Measurements from ENCODE around the gene ERFL. TPM values are rescaled to one million over a fixed set of nuclear protein-coding genes. Genes with fewer than 3 reads are reported as not detected.
A peak's percentile ranks its signal among the peaks of the same experiment; 100 is the strongest.

ERFL gene
- polyA plus RNA-seq, 6 donors from 2014 or later: not detected

- Mint-ChIP-seq H3K9me3 (no peaks in the 10 kb centered on the region), H3K36me3 (no peaks in the 10 kb centered on the region), H3K4me1 (peaks cover 37 to 46% (median 39%) of the 10 kb centered on the region in 3 donors), H3K27me3 (peaks cover 0 to 4% (median 0%) of the 10 kb centered on the region in 3 donors), H3K4me3 (peak overlapping the region in 6 of 8 donors; percentile 85 to 93 (median 92)), H3K27ac (peak overlapping the region; percentile 51 to 97 (median 89))
- peak; percentile 46 for DNase-seq
- peak; percentile 65 to 66 for ATAC-seq (ENCODE audit: low read depth in 2 of 2)
Observed at GRCh38 chr19:41928754-41929535, 696 bp upstream of the ERFL start.

GRCh38 chr19:41927497-41928192, 604 bp downstream of the ERFL start:
- H3K4me1 Mint-ChIP-seq: peaks cover 38 to 42% (median 39%) of the 10 kb centered on the region in 3 donors
- DNase-seq (no peak), ATAC-seq (ENCODE audit: low read depth in 2 of 2) (peak; percentile 25 to 26)
- peaks cover 7 to 10% (median 10%) of the 10 kb centered on the region in 3 donors for H3K27me3 Mint-ChIP-seq
- peak overlapping the region in 2 of 6 donors; percentile 68 to 94 for H3K27ac Mint-ChIP-seq
- H3K36me3 Mint-ChIP-seq: peaks cover 0 to 8% of the 10 kb centered on the region in 2 donors
- H3K4me3 Mint-ChIP-seq: peak overlapping the region in 5 of 8 donors; percentile 84 to 91 (median 91)
- H3K9me3 Mint-ChIP-seq: no peaks in the 10 kb centered on the region

- H3K27ac Mint-ChIP-seq: no peak overlapping the region
- DNase-seq (no peak), ATAC-seq (ENCODE audit: low read depth in 2 of 2) (no peak)
- H3K4me3 Mint-ChIP-seq: no peak overlapping the region
- H3K36me3 Mint-ChIP-seq: peaks cover 0 to 8% of the 10 kb centered on the region in 2 donors
- H3K27me3 Mint-ChIP-seq: peaks cover 10 to 16% (median 12%) of the 10 kb centered on the region in 3 donors
- H3K4me1 Mint-ChIP-seq: peaks cover 41 to 45% (median 43%) of the 10 kb centered on the region in 3 donors
- no peaks in the 10 kb centered on the region for H3K9me3 Mint-ChIP-seq
Observed at GRCh38 chr19:41926763-41927496, 1.3 kb downstream of the ERFL start.

GRCh38 chr19:41926028-41926762, 2.1 kb downstream of the ERFL start:
- Mint-ChIP-seq H3K36me3 (peaks cover 0 to 8% of the 10 kb centered on the region in 2 donors), H3K9me3 (no peaks in the 10 kb centered on the region), H3K4me3 (no peak overlapping the region), H3K27ac (no peak overlapping the region), H3K27me3 (peaks cover 14 to 24% (median 18%) of the 10 kb centered on the region in 3 donors), H3K4me1 (peaks cover 42 to 47% (median 46%) of the 10 kb centered on the region in 3 donors)
- no peak for ATAC-seq (ENCODE audit: low read depth in 2 of 2)
- no peak for DNase-seq

GRCh38 chr19:41925208-41926003, 2.8 kb downstream of the ERFL start:
- ATAC-seq (ENCODE audit: low read depth in 2 of 2): no peak
- peaks cover 15 to 28% (median 20%) of the 10 kb centered on the region in 3 donors for H3K27me3 Mint-ChIP-seq
- DNase-seq: no peak
- H3K36me3 Mint-ChIP-seq: peaks cover 0 to 8% of the 10 kb centered on the region in 2 donors
- peaks cover 39 to 45% (median 42%) of the 10 kb centered on the region in 3 donors for H3K4me1 Mint-ChIP-seq
- H3K9me3 Mint-ChIP-seq: no peaks in the 10 kb centered on the region
- no peak overlapping the region for H3K27ac Mint-ChIP-seq
- H3K4me3 Mint-ChIP-seq: no peak overlapping the region

- peak overlapping the region in 2 of 8 donors; percentile 31 to 84 for H3K4me3 Mint-ChIP-seq
Observed at GRCh38 chr19:41924151-41925145, 3.8 kb downstream of the ERFL start.

GRCh38 chr19:41923045-41923788, 5.0 kb downstream of the ERFL start:
- no peaks in the 10 kb centered on the region for H3K9me3 Mint-ChIP-seq
- peaks cover 11 to 28% (median 20%) of the 10 kb centered on the region in 3 donors for H3K27me3 Mint-ChIP-seq
- H3K36me3 Mint-ChIP-seq: peaks cover 0 to 8% of the 10 kb centered on the region in 2 donors
- H3K27ac Mint-ChIP-seq: peak overlapping the region in 4 of 6 donors; percentile 3 to 93 (median 13)
- DNase-seq (no peak), ATAC-seq (ENCODE audit: low read depth in 2 of 2) (peak in 1 of 2 donors; percentile 10)
- peaks cover 22 to 27% (median 24%) of the 10 kb centered on the region in 3 donors for H3K4me1 Mint-ChIP-seq
- H3K4me3 Mint-ChIP-seq: peak overlapping the region; percentile 16 to 70 (median 56)

More at GRCh38 chr19:41924151-41925145, 3.8 kb downstream of the ERFL start:
- Mint-ChIP-seq H3K27ac (no peak overlapping the region), H3K36me3 (peaks cover 0 to 8% of the 10 kb centered on the region in 2 donors), H3K4me1 (peaks cover 29 to 35% (median 33%) of the 10 kb centered on the region in 3 donors), H3K9me3 (no peaks in the 10 kb centered on the region), H3K27me3 (peaks cover 15 to 28% (median 20%) of the 10 kb centered on the region in 3 donors)
- DNase-seq (no peak), ATAC-seq (ENCODE audit: low read depth in 2 of 2) (no peak)

GRCh38 chr19:41922585-41922984, 5.7 kb downstream of the ERFL start:
- peak overlapping the region in 6 of 8 donors; percentile 2 to 78 (median 36) for H3K4me3 Mint-ChIP-seq
- H3K4me1 Mint-ChIP-seq: peaks cover 22 to 24% (median 24%) of the 10 kb centered on the region in 3 donors
- ATAC-seq (ENCODE audit: low read depth in 2 of 2) (no peak), DNase-seq (no peak)
- peak overlapping the region in 4 of 6 donors; percentile 64 to 94 (median 74) for H3K27ac Mint-ChIP-seq
- H3K9me3 Mint-ChIP-seq: no peaks in the 10 kb centered on the region
- peaks cover 11 to 28% (median 20%) of the 10 kb centered on the region in 3 donors for H3K27me3 Mint-ChIP-seq
- peaks cover 0 to 8% of the 10 kb centered on the region in 2 donors for H3K36me3 Mint-ChIP-seq

GRCh38 chr19:41921577-41922576, 6.4 kb downstream of the ERFL start:
- DNase-seq (no peak), ATAC-seq (ENCODE audit: low read depth in 2 of 2) (peak; percentile 48 to 49)
- H3K4me1 Mint-ChIP-seq: peaks cover 22 to 24% (median 24%) of the 10 kb centered on the region in 3 donors
- peak overlapping the region; percentile 64 to 94 (median 78) for H3K27ac Mint-ChIP-seq
- H3K36me3 Mint-ChIP-seq: peaks cover 0 to 8% of the 10 kb centered on the region in 2 donors
- peak overlapping the region; percentile 44 to 89 (median 68) for H3K4me3 Mint-ChIP-seq
- no peaks in the 10 kb centered on the region for H3K9me3 Mint-ChIP-seq
- H3K27me3 Mint-ChIP-seq: peaks cover 11 to 28% (median 20%) of the 10 kb centered on the region in 3 donors

All from naive B cell (primary cell).